ENCODE data around the gene KLHL15. TPM values are rescaled to one million over a fixed set of nuclear protein-coding genes. Genes with fewer than 3 reads are reported as not detected.
A peak's percentile ranks its signal among the peaks of the same experiment; 100 is the strongest.

The KLHL15 gene
- total RNA-seq, 1 experiment from 2014 or later, result 7.2 TPM

DNA sequence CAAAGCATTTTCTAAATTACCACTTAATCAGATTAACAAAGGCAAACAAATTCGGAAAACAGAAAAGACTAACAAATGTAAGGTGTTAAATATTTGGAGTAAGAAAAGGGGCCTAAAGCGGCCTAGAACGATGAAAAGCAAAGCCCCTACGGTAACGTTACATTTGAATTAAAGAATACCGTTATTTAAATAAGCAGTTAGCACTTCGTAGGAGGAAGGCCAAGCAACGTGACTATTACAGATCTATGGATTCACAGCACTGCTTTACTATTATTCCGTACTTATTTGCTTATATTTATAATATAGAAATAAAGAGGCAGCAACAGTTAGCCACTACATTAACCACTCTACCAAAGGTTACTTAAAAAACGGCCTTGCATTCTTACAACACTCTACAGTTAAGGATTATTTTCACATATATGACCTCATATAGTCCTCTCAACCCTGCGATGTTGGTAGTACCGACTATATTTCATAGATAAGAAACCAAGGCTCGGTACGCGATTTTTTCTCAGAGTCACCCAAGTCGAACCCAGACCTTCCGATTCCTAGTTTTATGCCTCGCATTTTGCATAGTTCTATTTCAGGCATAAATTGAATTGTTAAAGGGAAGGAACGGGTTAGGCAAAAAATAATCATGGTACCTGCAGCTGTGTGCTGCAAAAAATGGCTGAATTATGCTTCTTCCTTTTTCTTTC is 2.9 kb downstream of the KLHL15 start:
- Mint-ChIP-seq H3K36me3 (peaks cover 9% of the 10 kb centered on the region; the same call in 1 of the 2 replicates), H3K4me1 (peaks cover 2% of the 10 kb centered on the region; the same call in 1 of the 2 replicates), H3K4me3 (peak overlapping the region; percentile 84), H3K9me3 (no peaks in the 10 kb centered on the region), H3K27ac (no peak overlapping the region), H3K27me3 (ENCODE audit: low read depth) (peaks cover 19% of the 10 kb centered on the region)
- no peak for DNase-seq (ENCODE audit: low spot score)
- ATAC-seq, result no peak
- TF ChIP-seq, protein P1, sequence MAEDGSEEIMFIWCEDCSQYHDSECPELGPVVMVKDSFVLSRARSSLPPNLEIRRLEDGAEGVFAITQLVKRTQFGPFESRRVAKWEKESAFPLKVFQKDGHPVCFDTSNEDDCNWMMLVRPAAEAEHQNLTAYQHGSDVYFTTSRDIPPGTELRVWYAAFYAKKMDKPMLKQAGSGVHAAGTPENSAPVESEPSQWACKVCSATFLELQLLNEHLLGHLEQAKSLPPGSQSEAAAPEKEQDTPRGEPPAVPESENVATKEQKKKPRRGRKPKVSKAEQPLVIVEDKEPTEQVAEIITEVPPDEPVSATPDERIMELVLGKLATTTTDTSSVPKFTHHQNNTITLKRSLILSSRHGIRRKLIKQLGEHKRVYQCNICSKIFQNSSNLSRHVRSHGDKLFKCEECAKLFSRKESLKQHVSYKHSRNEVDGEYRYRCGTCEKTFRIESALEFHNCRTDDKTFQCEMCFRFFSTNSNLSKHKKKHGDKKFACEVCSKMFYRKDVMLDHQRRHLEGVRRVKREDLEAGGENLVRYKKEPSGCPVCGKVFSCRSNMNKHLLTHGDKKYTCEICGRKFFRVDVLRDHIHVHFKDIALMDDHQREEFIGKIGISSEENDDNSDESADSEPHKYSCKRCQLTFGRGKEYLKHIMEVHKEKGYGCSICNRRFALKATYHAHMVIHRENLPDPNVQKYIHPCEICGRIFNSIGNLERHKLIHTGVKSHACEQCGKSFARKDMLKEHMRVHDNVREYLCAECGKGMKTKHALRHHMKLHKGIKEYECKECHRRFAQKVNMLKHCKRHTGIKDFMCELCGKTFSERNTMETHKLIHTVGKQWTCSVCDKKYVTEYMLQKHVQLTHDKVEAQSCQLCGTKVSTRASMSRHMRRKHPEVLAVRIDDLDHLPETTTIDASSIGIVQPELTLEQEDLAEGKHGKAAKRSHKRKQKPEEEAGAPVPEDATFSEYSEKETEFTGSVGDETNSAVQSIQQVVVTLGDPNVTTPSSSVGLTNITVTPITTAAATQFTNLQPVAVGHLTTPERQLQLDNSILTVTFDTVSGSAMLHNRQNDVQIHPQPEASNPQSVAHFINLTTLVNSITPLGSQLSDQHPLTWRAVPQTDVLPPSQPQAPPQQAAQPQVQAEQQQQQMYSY (CRISPR knock-in tag; IDR thresholded peaks at IDR 0.05), result no peak
- TF ChIP-seq ZNF232 (CRISPR knock-in tag; IDR thresholded peaks at IDR 0.05), result no peak
- TF ChIP-seq FOXK1 (CRISPR knock-in tag; IDR thresholded peaks at IDR 0.05), result no peak
- TF ChIP-seq, protein P2, sequence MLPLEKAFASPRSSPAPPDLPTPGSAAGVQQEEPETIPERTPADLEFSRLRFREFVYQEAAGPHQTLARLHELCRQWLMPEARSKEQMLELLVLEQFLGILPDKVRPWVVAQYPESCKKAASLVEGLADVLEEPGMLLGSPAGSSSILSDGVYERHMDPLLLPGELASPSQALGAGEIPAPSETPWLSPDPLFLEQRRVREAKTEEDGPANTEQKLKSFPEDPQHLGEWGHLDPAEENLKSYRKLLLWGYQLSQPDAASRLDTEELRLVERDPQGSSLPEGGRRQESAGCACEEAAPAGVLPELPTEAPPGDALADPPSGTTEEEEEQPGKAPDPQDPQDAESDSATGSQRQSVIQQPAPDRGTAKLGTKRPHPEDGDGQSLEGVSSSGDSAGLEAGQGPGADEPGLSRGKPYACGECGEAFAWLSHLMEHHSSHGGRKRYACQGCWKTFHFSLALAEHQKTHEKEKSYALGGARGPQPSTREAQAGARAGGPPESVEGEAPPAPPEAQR (CRISPR knock-in tag; IDR thresholded peaks at IDR 0.05), result no peak
- TF ChIP-seq ZNF121 (CRISPR knock-in tag; IDR thresholded peaks at IDR 0.05), result no peak
- TF ChIP-seq, protein P3, sequence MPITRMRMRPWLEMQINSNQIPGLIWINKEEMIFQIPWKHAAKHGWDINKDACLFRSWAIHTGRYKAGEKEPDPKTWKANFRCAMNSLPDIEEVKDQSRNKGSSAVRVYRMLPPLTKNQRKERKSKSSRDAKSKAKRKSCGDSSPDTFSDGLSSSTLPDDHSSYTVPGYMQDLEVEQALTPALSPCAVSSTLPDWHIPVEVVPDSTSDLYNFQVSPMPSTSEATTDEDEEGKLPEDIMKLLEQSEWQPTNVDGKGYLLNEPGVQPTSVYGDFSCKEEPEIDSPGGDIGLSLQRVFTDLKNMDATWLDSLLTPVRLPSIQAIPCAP (CRISPR knock-in tag; IDR thresholded peaks at IDR 0.05), result no peak
- TF ChIP-seq, protein P4, sequence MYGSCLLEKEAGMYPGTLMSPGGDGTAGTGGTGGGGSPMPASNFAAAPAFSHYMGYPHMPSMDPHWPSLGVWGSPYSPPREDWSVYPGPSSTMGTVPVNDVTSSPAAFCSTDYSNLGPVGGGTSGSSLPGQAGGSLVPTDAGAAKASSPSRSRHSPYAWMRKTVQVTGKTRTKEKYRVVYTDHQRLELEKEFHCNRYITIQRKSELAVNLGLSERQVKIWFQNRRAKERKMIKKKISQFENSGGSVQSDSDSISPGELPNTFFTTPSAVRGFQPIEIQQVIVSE (CRISPR knock-in tag; IDR thresholded peaks at IDR 0.05; ENCODE audit: borderline replicate concordance), result no peak
- TF ChIP-seq KAT7 (CRISPR knock-in tag; IDR thresholded peaks at IDR 0.05; ENCODE audit: borderline replicate concordance), result no peak
- TF ChIP-seq TEAD1 (CRISPR knock-in tag; IDR thresholded peaks at IDR 0.05), result no peak
- no peak for TF ChIP-seq ZNF219 (CRISPR knock-in tag; IDR thresholded peaks at IDR 0.05; ENCODE audit: borderline replicate concordance)
- no peak for TF ChIP-seq ETV6 (CRISPR knock-in tag; IDR thresholded peaks at IDR 0.05)
- no peak for TF ChIP-seq NR1H2 (CRISPR knock-in tag; IDR thresholded peaks at IDR 0.05)
- TF ChIP-seq, protein P5, sequence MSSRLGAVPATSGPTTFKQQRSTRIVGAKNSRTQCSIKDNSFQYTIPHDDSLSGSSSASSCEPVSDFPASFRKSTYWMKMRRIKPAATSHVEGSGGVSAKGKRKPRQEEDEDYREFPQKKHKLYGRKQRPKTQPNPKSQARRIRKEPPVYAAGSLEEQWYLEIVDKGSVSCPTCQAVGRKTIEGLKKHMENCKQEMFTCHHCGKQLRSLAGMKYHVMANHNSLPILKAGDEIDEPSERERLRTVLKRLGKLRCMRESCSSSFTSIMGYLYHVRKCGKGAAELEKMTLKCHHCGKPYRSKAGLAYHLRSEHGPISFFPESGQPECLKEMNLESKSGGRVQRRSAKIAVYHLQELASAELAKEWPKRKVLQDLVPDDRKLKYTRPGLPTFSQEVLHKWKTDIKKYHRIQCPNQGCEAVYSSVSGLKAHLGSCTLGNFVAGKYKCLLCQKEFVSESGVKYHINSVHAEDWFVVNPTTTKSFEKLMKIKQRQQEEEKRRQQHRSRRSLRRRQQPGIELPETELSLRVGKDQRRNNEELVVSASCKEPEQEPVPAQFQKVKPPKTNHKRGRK (CRISPR knock-in tag; IDR thresholded peaks at IDR 0.05; ENCODE audit: borderline replicate concordance), result no peak
- TF ChIP-seq, protein P6, sequence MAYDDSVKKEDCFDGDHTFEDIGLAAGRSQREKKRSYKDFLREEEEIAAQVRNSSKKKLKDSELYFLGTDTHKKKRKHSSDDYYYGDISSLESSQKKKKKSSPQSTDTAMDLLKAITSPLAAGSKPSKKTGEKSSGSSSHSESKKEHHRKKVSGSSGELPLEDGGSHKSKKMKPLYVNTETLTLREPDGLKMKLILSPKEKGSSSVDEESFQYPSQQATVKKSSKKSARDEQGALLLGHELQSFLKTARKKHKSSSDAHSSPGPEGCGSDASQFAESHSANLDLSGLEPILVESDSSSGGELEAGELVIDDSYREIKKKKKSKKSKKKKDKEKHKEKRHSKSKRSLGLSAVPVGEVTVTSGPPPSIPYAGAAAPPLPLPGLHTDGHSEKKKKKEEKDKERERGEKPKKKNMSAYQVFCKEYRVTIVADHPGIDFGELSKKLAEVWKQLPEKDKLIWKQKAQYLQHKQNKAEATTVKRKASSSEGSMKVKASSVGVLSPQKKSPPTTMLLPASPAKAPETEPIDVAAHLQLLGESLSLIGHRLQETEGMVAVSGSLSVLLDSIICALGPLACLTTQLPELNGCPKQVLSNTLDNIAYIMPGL (CRISPR knock-in tag; IDR thresholded peaks at IDR 0.05), result no peak
- no peak for TF ChIP-seq TCF7 (CRISPR knock-in tag; IDR thresholded peaks at IDR 0.05; ENCODE audit: low read depth)
- TF ChIP-seq, protein P7, sequence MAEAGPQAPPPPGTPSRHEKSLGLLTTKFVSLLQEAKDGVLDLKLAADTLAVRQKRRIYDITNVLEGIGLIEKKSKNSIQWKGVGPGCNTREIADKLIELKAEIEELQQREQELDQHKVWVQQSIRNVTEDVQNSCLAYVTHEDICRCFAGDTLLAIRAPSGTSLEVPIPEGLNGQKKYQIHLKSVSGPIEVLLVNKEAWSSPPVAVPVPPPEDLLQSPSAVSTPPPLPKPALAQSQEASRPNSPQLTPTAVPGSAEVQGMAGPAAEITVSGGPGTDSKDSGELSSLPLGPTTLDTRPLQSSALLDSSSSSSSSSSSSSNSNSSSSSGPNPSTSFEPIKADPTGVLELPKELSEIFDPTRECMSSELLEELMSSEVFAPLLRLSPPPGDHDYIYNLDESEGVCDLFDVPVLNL (CRISPR knock-in tag; IDR thresholded peaks at IDR 0.05; ENCODE audit: borderline replicate concordance, low read depth), result no peak
- no peak for TF ChIP-seq CREM (CRISPR knock-in tag; IDR thresholded peaks at IDR 0.05)
- TF ChIP-seq, protein P8, sequence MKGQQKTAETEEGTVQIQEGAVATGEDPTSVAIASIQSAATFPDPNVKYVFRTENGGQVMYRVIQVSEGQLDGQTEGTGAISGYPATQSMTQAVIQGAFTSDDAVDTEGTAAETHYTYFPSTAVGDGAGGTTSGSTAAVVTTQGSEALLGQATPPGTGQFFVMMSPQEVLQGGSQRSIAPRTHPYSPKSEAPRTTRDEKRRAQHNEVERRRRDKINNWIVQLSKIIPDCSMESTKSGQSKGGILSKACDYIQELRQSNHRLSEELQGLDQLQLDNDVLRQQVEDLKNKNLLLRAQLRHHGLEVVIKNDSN (CRISPR knock-in tag; IDR thresholded peaks at IDR 0.05), result no peak
- TF ChIP-seq SP1 (CRISPR knock-in tag; conservative IDR thresholded peaks at IDR 0.05), result no peak
- POLR2A ChIA-PET, result interaction anchor here (0.7 kb wide), 1 partner anchor 30 kb away, joined by 3 read pairs; no protein-coding TSS in a partner anchor
- CTCF ChIA-PET, result interaction anchor here (1.0 kb wide), 1 partner anchor 30 kb away, joined by 3 read pairs; no protein-coding TSS in a partner anchor

Data from WTC11 (cell line).